Measurements from ENCODE around the gene SLC4A8. TPM values are rescaled to one million over a fixed set of nuclear protein-coding genes. Genes with fewer than 3 reads are reported as not detected.

Gene SLC4A8
- total and polyA plus RNA-seq, 4 experiments from 2014 or later: 0.14 to 0.77 (median 0.58) TPM

- Histone ChIP-seq H3K4me1 (ENCODE audit: insufficient read depth, low read length) (no peaks in the 10 kb centered on the region), H3K27me3 (ENCODE audit: insufficient read depth, low read length) (no peaks in the 10 kb centered on the region), H3K36me3 (ENCODE audit: insufficient read depth, low read length) (no peaks in the 10 kb centered on the region), H3K4me3 (ENCODE audit: low read length in 2 of 2) (no peak overlapping the region), H3K27ac (ENCODE audit: low read depth, low read length) (no peak overlapping the region), H3K9me3 (ENCODE audit: control insufficient read depth in 1 of 2, low read length in 2 of 2) (no peaks in the 10 kb centered on the region)
- Mint-ChIP-seq H3K4me3 (no peak overlapping the region), H3K27ac (peak overlapping the region in 2 of 7 donors; percentile 9 to 27), H3K9me3 (no peaks in the 10 kb centered on the region), H3K4me1 (peaks cover 3 to 8% (median 6%) of the 10 kb centered on the region in 4 donors), H3K27me3 (peaks cover 6 to 11% of the 10 kb centered on the region in 2 donors), H3K36me3 (no peaks in the 10 kb centered on the region)
- ChIA-PET CTCF (ENCODE audit: partially characterized antibody) (interaction anchor here (0.6 to 3.5 kb wide), 25 partner anchors 8 to 488 kb away, joined by 3 to 22 read pairs (median 4); partner anchors contain the start of genes GALNT6 and SLC4A8), POLR2A (ENCODE audit: partially characterized antibody) (no interaction called here)
- peak; percentile 60 to 70 (median 65) for DNase-seq
- intact Hi-C loops (cut with micrococcal nuclease): loop anchor here (1.0 to 5.0 kb wide), 9 partner anchors 50 to 765 kb away; no protein-coding TSS in a partner anchor
These were observed 107.4 kb downstream of the SLC4A8 start for GRCh38 chr12:51531978-51532497.

- Histone ChIP-seq H3K27ac (ENCODE audit: low read depth, low read length) (no peak overlapping the region), H3K4me1 (ENCODE audit: insufficient read depth, low read length) (no peaks in the 10 kb centered on the region), H3K36me3 (ENCODE audit: insufficient read depth, low read length) (no peaks in the 10 kb centered on the region), H3K27me3 (ENCODE audit: insufficient read depth, low read length) (no peaks in the 10 kb centered on the region), H3K9me3 (ENCODE audit: control insufficient read depth in 1 of 2, low read length in 2 of 2) (no peaks in the 10 kb centered on the region), H3K4me3 (ENCODE audit: low read length in 2 of 2) (no peak overlapping the region)
- H3K9me3 Mint-ChIP-seq: no peaks in the 10 kb centered on the region
- H3K27me3 Mint-ChIP-seq: peaks cover 8 to 13% of the 10 kb centered on the region in 2 donors
- no peaks in the 10 kb centered on the region for H3K36me3 Mint-ChIP-seq
- ChIA-PET POLR2A (ENCODE audit: partially characterized antibody) (no interaction called here), CTCF (ENCODE audit: partially characterized antibody) (interaction anchor here (0.9 kb wide), 1 partner anchor 10 kb away, joined by 4 read pairs; no protein-coding TSS in a partner anchor)
- intact Hi-C loops (cut with micrococcal nuclease): loop anchor here (5.0 kb wide), 2 partner anchors 51 to 766 kb away; no protein-coding TSS in a partner anchor
- DNase-seq: no peak
- H3K27ac Mint-ChIP-seq: no peak overlapping the region
- no peak overlapping the region for H3K4me3 Mint-ChIP-seq
- peaks cover 3 to 8% (median 6%) of the 10 kb centered on the region in 4 donors for H3K4me1 Mint-ChIP-seq
These were observed 109.2 kb downstream of the SLC4A8 start for GRCh38 chr12:51533799-51534198.

- no peak overlapping the region for H3K27ac ChIP-seq (ENCODE audit: low read depth, low read length)
- ChIA-PET POLR2A (ENCODE audit: partially characterized antibody) (no interaction called here), CTCF (ENCODE audit: partially characterized antibody) (interaction anchor here (0.9 kb wide), 1 partner anchor 11 kb away, joined by 4 read pairs; no protein-coding TSS in a partner anchor)
- H3K9me3 Mint-ChIP-seq: no peaks in the 10 kb centered on the region
- H3K27me3 Mint-ChIP-seq: peaks cover 8 to 13% of the 10 kb centered on the region in 2 donors
- no peak overlapping the region for H3K27ac Mint-ChIP-seq
- no peaks in the 10 kb centered on the region for H3K36me3 Mint-ChIP-seq
- no peaks in the 10 kb centered on the region for H3K27me3 ChIP-seq (ENCODE audit: insufficient read depth, low read length)
- H3K9me3 ChIP-seq (ENCODE audit: control insufficient read depth in 1 of 2, low read length in 2 of 2): no peaks in the 10 kb centered on the region
- no peak overlapping the region for H3K4me3 Mint-ChIP-seq
- H3K4me3 ChIP-seq (ENCODE audit: low read length in 2 of 2): no peak overlapping the region
- intact Hi-C loops (cut with micrococcal nuclease): loop anchor here (5.0 kb wide), 2 partner anchors 52 to 767 kb away; no protein-coding TSS in a partner anchor
- H3K4me1 ChIP-seq (ENCODE audit: insufficient read depth, low read length): no peaks in the 10 kb centered on the region
- no peak for DNase-seq
- H3K36me3 ChIP-seq (ENCODE audit: insufficient read depth, low read length): no peaks in the 10 kb centered on the region
- H3K4me1 Mint-ChIP-seq: peaks cover 3 to 8% (median 6%) of the 10 kb centered on the region in 4 donors
These were observed 109.8 kb downstream of the SLC4A8 start for GRCh38 chr12:51534216-51535074.

DNA sequence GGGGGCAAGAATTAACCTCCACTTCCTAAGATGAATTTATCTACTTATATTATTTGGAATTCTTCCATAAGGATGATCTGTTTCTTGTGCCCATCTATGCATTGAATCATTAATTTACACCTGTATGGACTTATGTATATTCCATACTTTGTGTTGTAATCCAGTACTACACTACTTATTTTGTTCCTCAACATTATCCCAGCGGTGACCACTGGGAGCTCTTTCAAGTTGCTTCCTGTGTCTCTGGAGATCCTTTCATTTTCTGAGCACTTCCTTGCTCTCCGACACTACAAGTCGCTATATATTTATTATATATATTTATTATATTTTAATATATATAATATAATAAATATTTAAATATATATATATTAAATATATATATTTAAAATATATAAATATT lies 111.5 kb downstream of the SLC4A8 start:
- Histone ChIP-seq H3K36me3 (ENCODE audit: insufficient read depth, low read length) (no peaks in the 10 kb centered on the region), H3K4me1 (ENCODE audit: insufficient read depth, low read length) (no peaks in the 10 kb centered on the region), H3K9me3 (ENCODE audit: control insufficient read depth in 1 of 2, low read length in 2 of 2) (no peaks in the 10 kb centered on the region), H3K27me3 (ENCODE audit: insufficient read depth, low read length) (no peaks in the 10 kb centered on the region), H3K4me3 (ENCODE audit: low read length in 2 of 2) (no peak overlapping the region), H3K27ac (ENCODE audit: low read depth, low read length) (no peak overlapping the region)
- Mint-ChIP-seq H3K27ac (no peak overlapping the region), H3K4me3 (no peak overlapping the region), H3K4me1 (peaks cover 3 to 8% (median 6%) of the 10 kb centered on the region in 4 donors), H3K9me3 (no peaks in the 10 kb centered on the region), H3K27me3 (peaks cover 8 to 13% of the 10 kb centered on the region in 2 donors), H3K36me3 (no peaks in the 10 kb centered on the region)
- ChIA-PET POLR2A (ENCODE audit: partially characterized antibody) (no interaction called here), CTCF (ENCODE audit: partially characterized antibody) (no interaction called here)
- no peak for DNase-seq
- intact Hi-C loops (cut with micrococcal nuclease): no loop called here

- ChIA-PET CTCF (ENCODE audit: partially characterized antibody) (no interaction called here), POLR2A (ENCODE audit: partially characterized antibody) (no interaction called here)
- Histone ChIP-seq H3K4me3 (ENCODE audit: low read length in 2 of 2) (no peak overlapping the region), H3K27me3 (ENCODE audit: insufficient read depth, low read length) (no peaks in the 10 kb centered on the region), H3K36me3 (ENCODE audit: insufficient read depth, low read length) (no peaks in the 10 kb centered on the region), H3K4me1 (ENCODE audit: insufficient read depth, low read length) (no peaks in the 10 kb centered on the region), H3K27ac (ENCODE audit: low read depth, low read length) (no peak overlapping the region), H3K9me3 (ENCODE audit: control insufficient read depth in 1 of 2, low read length in 2 of 2) (no peaks in the 10 kb centered on the region)
- DNase-seq: no peak
- H3K4me3 Mint-ChIP-seq: no peak overlapping the region
- H3K4me1 Mint-ChIP-seq: no peaks in the 10 kb centered on the region
- H3K9me3 Mint-ChIP-seq: no peaks in the 10 kb centered on the region
- H3K36me3 Mint-ChIP-seq: no peaks in the 10 kb centered on the region
- peaks cover 6 to 14% of the 10 kb centered on the region in 2 donors for H3K27me3 Mint-ChIP-seq
- intact Hi-C loops (cut with micrococcal nuclease): no loop called here
- no peak overlapping the region for H3K27ac Mint-ChIP-seq
These were observed 113.5 kb downstream of the SLC4A8 start for GRCh38 chr12:51538149-51538548.

DNA sequence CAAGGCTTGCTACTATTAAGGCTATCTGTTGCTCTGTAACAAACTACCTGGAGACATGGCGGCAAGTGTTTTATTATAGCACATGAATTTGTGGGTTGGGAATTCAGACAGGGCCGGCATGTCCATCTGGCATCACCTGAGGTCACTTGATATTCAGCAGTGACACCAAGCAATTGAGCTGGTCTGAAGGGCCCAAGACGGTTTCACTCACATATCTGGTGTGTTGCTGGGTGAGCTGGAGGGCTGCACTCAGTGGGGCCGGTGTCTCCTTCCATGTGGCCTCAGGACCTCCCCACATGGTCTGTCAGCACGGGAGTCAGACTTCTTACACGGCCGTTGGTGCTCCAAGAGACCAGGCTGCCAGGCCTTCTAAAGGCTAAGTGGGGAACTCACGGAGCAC lies 114.0 kb downstream of the SLC4A8 start:
- POLR2A ChIA-PET (ENCODE audit: partially characterized antibody): no interaction called here
- Mint-ChIP-seq H3K27me3 (peaks cover 5 to 14% of the 10 kb centered on the region in 2 donors), H3K4me3 (no peak overlapping the region), H3K9me3 (no peaks in the 10 kb centered on the region), H3K27ac (no peak overlapping the region), H3K4me1 (no peaks in the 10 kb centered on the region), H3K36me3 (no peaks in the 10 kb centered on the region)
- H3K4me3 ChIP-seq (ENCODE audit: low read length in 2 of 2): no peak overlapping the region
- DNase-seq: no peak
- H3K27me3 ChIP-seq (ENCODE audit: insufficient read depth, low read length): no peaks in the 10 kb centered on the region
- no peaks in the 10 kb centered on the region for H3K4me1 ChIP-seq (ENCODE audit: insufficient read depth, low read length)
- no peaks in the 10 kb centered on the region for H3K36me3 ChIP-seq (ENCODE audit: insufficient read depth, low read length)
- intact Hi-C loops (cut with micrococcal nuclease): no loop called here
- H3K9me3 ChIP-seq (ENCODE audit: control insufficient read depth in 1 of 2, low read length in 2 of 2): no peaks in the 10 kb centered on the region
- CTCF ChIA-PET (ENCODE audit: partially characterized antibody): no interaction called here
- H3K27ac ChIP-seq (ENCODE audit: low read depth, low read length): no peak overlapping the region

DNA sequence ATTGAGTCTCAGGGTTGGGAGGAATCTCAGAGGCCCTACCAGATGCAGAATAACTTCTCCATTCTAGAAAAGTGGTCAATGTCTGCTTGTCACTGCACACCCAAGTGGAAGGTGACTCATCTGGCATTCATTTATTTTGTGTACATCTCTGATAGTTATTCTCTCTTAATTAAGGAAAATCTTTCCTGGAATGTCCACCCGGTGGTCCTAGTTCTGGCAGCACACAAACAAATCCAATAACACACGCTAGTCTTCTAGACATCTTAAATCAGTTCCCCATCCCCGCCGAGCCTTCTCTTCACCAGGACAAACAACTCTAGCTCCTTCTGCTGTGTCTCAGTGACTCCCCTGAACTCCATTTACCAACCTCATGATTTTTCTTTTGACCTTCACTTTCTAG lies 116.4 kb downstream of the SLC4A8 start:
- intact Hi-C loops (cut with micrococcal nuclease): no loop called here
- H3K9me3 ChIP-seq (ENCODE audit: control insufficient read depth in 1 of 2, low read length in 2 of 2): no peaks in the 10 kb centered on the region
- POLR2A ChIA-PET (ENCODE audit: partially characterized antibody): no interaction called here
- no peak overlapping the region for H3K4me3 ChIP-seq (ENCODE audit: low read length in 2 of 2)
- no peak overlapping the region for H3K4me3 Mint-ChIP-seq
- H3K27me3 Mint-ChIP-seq: peaks cover 10 to 11% of the 10 kb centered on the region in 2 donors
- no peaks in the 10 kb centered on the region for H3K36me3 Mint-ChIP-seq
- no peaks in the 10 kb centered on the region for H3K4me1 Mint-ChIP-seq
- DNase-seq: no peak
- no peak overlapping the region for H3K27ac ChIP-seq (ENCODE audit: low read depth, low read length)
- H3K36me3 ChIP-seq (ENCODE audit: insufficient read depth, low read length): no peaks in the 10 kb centered on the region
- H3K27me3 ChIP-seq (ENCODE audit: insufficient read depth, low read length): no peaks in the 10 kb centered on the region
- no peaks in the 10 kb centered on the region for H3K4me1 ChIP-seq (ENCODE audit: insufficient read depth, low read length)
- peaks cover 0 to 7% (median 3%) of the 10 kb centered on the region in 8 donors for H3K9me3 Mint-ChIP-seq
- H3K27ac Mint-ChIP-seq: no peak overlapping the region
- CTCF ChIA-PET (ENCODE audit: partially characterized antibody): interaction anchor here (1.0 kb wide), 1 partner anchor 10 kb away, joined by 5 read pairs; no protein-coding TSS in a partner anchor

Measured in CD4-positive, alpha-beta memory T cell (primary cell).